ENCODE measurements around the gene PARD3B. TPM values are rescaled to one million over a fixed set of nuclear protein-coding genes. Genes with fewer than 3 reads are reported as not detected.
A peak's percentile ranks its signal among the peaks of the same experiment; 100 is the strongest.

Gene PARD3B
- total and polyA plus RNA-seq, 2 of the 4 experiments (the other 2 are of a cell fraction) = 3.3 to 15.6 TPM

DNA sequence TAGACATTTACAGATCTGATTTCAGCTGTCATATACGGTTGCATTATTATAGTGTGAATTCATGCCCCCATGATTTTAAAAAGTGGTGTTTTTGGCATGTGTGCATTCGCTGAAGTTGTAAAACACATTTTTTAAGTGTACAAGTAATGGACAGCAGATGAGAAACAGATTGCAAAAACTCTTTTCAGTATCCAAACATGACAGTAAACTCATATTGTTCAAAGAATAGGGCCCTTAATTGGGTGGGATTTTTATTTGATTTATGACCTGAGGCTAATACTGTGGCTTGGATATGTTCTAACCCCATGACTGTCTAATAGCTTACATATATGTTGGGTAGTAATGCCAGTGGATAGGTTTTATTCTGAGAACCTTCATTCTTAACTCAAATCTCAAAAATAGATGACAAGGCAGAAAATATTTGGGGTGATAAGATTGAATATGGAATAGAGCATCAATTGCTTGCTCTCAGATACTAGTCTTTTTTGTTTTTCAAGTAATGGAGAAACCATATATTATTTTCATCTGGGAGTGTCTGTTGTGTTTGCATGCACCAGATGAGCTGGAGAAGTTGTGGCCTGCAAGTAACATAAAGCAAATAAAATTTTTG lies 118.6 kb downstream of the PARD3B start:
- H3K18ac ChIP-seq (ENCODE audit: low read depth, low read length) = peak overlapping the region; percentile 33; the same call in 1 of the 2 replicates
- ChIA-PET CTCF (interaction anchor here (0.5 to 1.2 kb wide), 2 partner anchors 9 to 84 kb away, joined by 3 to 4 read pairs; no protein-coding TSS in a partner anchor), POLR2A (ENCODE audit: unreplicated experiment) (no interaction called here)
- intact Hi-C loops (cut with micrococcal nuclease) = no loop called here
- no peaks in the 10 kb centered on the region for H3K27me3 ChIP-seq (ENCODE audit: control insufficient read depth, insufficient read depth, low read length)
- in situ Hi-C loops (cut with MboI; ENCODE audit: low sequenced_read_pairs) = no loop called here
- peak overlapping the region; percentile 55; the same call in 1 of the 2 replicates for H3K4ac ChIP-seq (ENCODE audit: low read depth, low read length)
- H3K56ac ChIP-seq (ENCODE audit: extremely low read depth, insufficient read depth, low read length) = no peak overlapping the region
- peak overlapping the region; percentile 10; the same call in 1 of the 2 replicates for H3K14ac ChIP-seq (replicated peaks; ENCODE audit: low read depth, low read length)
- H3K36me3 ChIP-seq (ENCODE audit: control insufficient read depth, insufficient read depth, low read length) = no peaks in the 10 kb centered on the region
- WGBS, 2 experiments (ENCODE audit: extremely low coverage in 2 of 2, insufficient read length in 1 of 2) = no CpG with 5 or more reads among the region's 2 CpGs
- H2BK20ac ChIP-seq (ENCODE audit: low read depth, low read length) = peak overlapping the region; percentile 69
- no peak for ATAC-seq (ENCODE audit: low read depth)
- no peak for DNase-seq
- H4K20me1 ChIP-seq (ENCODE audit: insufficient read depth, low read length) = no peaks in the 10 kb centered on the region
- H3K23ac ChIP-seq (ENCODE audit: low read depth, low read length) = peak overlapping the region; percentile 59; the same call in 1 of the 2 replicates
- H2AK5ac ChIP-seq (ENCODE audit: low read depth, low read length) = no peak overlapping the region
- no peaks in the 10 kb centered on the region for H3K9me3 ChIP-seq (ENCODE audit: control insufficient read depth, insufficient read depth, low read length)
- peak overlapping the region; percentile 57; the same call in 1 of the 2 replicates for H3K27ac ChIP-seq (ENCODE audit: insufficient read depth, low read length)
- no TSS peak for BruUV-seq (replicated peaks)
- no peak overlapping the region for H3K4me3 ChIP-seq (ENCODE audit: insufficient read depth, low read depth, low read length)
- H2AFZ ChIP-seq (replicated peaks; ENCODE audit: low read length, poor library complexity) = no peak overlapping the region
- dilution Hi-C loops (cut with HindIII; ENCODE audit: low sequenced_read_pairs, unreplicated experiment) = no loop called here
- H2BK5ac ChIP-seq (ENCODE audit: low read depth, low read length, poor library complexity, severe bottlenecking) = peak overlapping the region; percentile 96
- H2AK9ac ChIP-seq (replicated peaks; ENCODE audit: low read depth, low read length, poor library complexity) = no peak overlapping the region
- H4K91ac ChIP-seq (ENCODE audit: insufficient read depth, low read depth, low read length) = peak overlapping the region; percentile 56
- H3K79me1 ChIP-seq (ENCODE audit: low read depth in 1 of 2, low read length in 2 of 2) = peaks cover 17 to 56% of the 10 kb centered on the region in 2 experiments; a peak in 3 of 4 replicates
- H2BK120ac ChIP-seq (ENCODE audit: low read depth, low read length) = peak overlapping the region; percentile 79
- peak overlapping the region in 1 of 2 experiments; percentile 70; a peak in 2 of 4 replicates for H4K8ac ChIP-seq (ENCODE audit: low read depth in 2 of 2, low read length in 2 of 2)
- no peak overlapping the region for H3K9ac ChIP-seq (ENCODE audit: low read depth, low read length)
- no peak overlapping the region for H4K5ac ChIP-seq (ENCODE audit: low read depth, low read length)
- peak; percentile 83 for TF ChIP-seq MAFK (IDR thresholded peaks at IDR 0.05; ENCODE audit: low read depth, low read length)
- no peak for TF ChIP-seq BHLHE40 (IDR thresholded peaks at IDR 0.05; ENCODE audit: low read depth, low read length)
- H3K4me2 ChIP-seq (ENCODE audit: low read depth, low read length) = no peak overlapping the region
- peak overlapping the region; percentile 74; the same call in 1 of the 3 replicates for H2BK15ac ChIP-seq (ENCODE audit: low read depth, low read length)
- H3K9me1 ChIP-seq (ENCODE audit: insufficient read depth, low read length) = peaks cover 3% of the 10 kb centered on the region; the same call in 1 of the 2 replicates
- H3K4me1 ChIP-seq (ENCODE audit: control insufficient read depth, insufficient read depth, low read length) = peaks cover 10% of the 10 kb centered on the region
